ENCODE measurements around the gene SCN7A.
"Not testable (repeated sequence)": the region's sequence is repeated elsewhere in the genome, so short reads cannot be mapped to it uniquely, and the experiment has no call there.

Gene SCN7A

GRCh38 chr2:166451468-166451867, 42.6 kb downstream of the SCN7A start:
- no peak for DNase-seq

GRCh38 chr2:166449439-166449838, 44.6 kb downstream of the SCN7A start:
- no peak for DNase-seq

GRCh38 chr2:166448106-166448505, 45.9 kb downstream of the SCN7A start:
- DNase-seq = no peak

GRCh38 chr2:166444306-166444705, 49.7 kb downstream of the SCN7A start:
- DNase-seq = no peak

- DNase-seq = no peak
These were observed 53.7 kb downstream of the SCN7A start for GRCh38 chr2:166440313-166440712.

GRCh38 chr2:166439078-166439477, 55.0 kb downstream of the SCN7A start:
- no peak for DNase-seq

GRCh38 chr2:166436976-166437375, 57.1 kb downstream of the SCN7A start:
- DNase-seq = no peak

- no peak for DNase-seq
These were observed 57.9 kb downstream of the SCN7A start for GRCh38 chr2:166436189-166436588.

- no peak for DNase-seq
These were observed 59.6 kb downstream of the SCN7A start for GRCh38 chr2:166434491-166434890.

- no peak for DNase-seq
These were observed 60.6 kb downstream of the SCN7A start for GRCh38 chr2:166433457-166433856.

GRCh38 chr2:166432331-166432730, 61.7 kb downstream of the SCN7A start:
- DNase-seq = no peak

- DNase-seq = no peak
These were observed 69.2 kb downstream of the SCN7A start for GRCh38 chr2:166424841-166425240.

- DNase-seq = no peak
These were observed 74.5 kb downstream of the SCN7A start for GRCh38 chr2:166419616-166419934.

GRCh38 chr2:166418853-166419615, 75.0 kb downstream of the SCN7A start:
- DNase-seq = no peak

- no peak for DNase-seq
These were observed 76.4 kb downstream of the SCN7A start for GRCh38 chr2:166417669-166418068.

- DNase-seq = no peak
These were observed 80.8 kb downstream of the SCN7A start for GRCh38 chr2:166413255-166413654.

GRCh38 chr2:166411473-166412230, 82.4 kb downstream of the SCN7A start:
- DNase-seq = no peak

- DNase-seq = no peak
These were observed 83.1 kb downstream of the SCN7A start for GRCh38 chr2:166410828-166411472.

- not testable (repeated sequence) for DNase-seq
These were observed 86.3 kb downstream of the SCN7A start for GRCh38 chr2:166407746-166408145.

- DNase-seq = no peak
These were observed 87.7 kb downstream of the SCN7A start for GRCh38 chr2:166406374-166406773.

- no peak for DNase-seq
These were observed 88.5 kb downstream of the SCN7A start for GRCh38 chr2:166405569-166405926.

GRCh38 chr2:166404831-166405568, 89.0 kb downstream of the SCN7A start:
- no peak for DNase-seq

GRCh38 chr2:166394245-166394644, 99.8 kb downstream of the SCN7A start:
- no peak for DNase-seq
